Erythroblast (primary cell): ENCODE data around the gene ADGRD1.

ENCODE experiments used
- GATA1 ChIP-seq: IDR thresholded peaks from 2 replicates; pipeline ENCODE4 v1.6.1; 2011; ENCODE audit warnings: low read depth, mild to moderate bottlenecking, control low read depth, low read length, moderate library complexity
- POLR2A ChIP-seq: IDR thresholded peaks from 2 replicates; pipeline ENCODE4 v1.6.1; 2011; ENCODE audit warnings: mild to moderate bottlenecking, low read length

- TF ChIP-seq POLR2A (no peak), GATA1 (no peak)
These were observed 3.0 kb downstream of the ADGRD1 start for GRCh38 chr12:130956456-130957303.
